ENCODE measurements around the gene LRP1B.

- no peak for TF ChIP-seq CTCF (IDR thresholded peaks at IDR 0.05)
- TF ChIP-seq POLR2A (IDR thresholded peaks at IDR 0.05): no peak
- TF ChIP-seq POLR2AphosphoS5 (IDR thresholded peaks at IDR 0.05): no peak
Measured at GRCh38 chr2:140509765-140510164, 1621.1 kb downstream of the LRP1B start.
